ENCODE results near the gene MYEOV.

DNA sequence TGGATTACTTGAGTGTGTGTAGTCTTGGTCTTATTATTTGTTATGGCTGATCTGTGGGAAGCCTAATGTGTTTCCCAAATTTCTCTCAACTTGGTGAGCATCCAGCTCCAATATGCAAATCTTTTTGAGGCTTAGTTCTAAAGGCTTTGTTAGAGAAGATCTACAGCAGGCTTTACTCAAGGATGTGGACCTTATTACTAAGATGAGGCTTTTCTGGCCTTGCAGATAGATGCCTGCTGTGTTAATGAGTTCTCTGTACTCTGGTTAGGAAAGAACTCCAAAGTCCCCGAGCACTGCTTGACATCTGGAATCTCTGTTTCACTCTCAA lies 24.1 kb downstream of the MYEOV start:
- TF ChIP-seq CREB1 (CRISPR knock-in tag; IDR thresholded peaks at IDR 0.05; ENCODE audit: low read depth) (no peak), EZH2 (IDR thresholded peaks at IDR 0.05; ENCODE audit: low read depth, unreplicated experiment) (no peak), EZH2phosphoT487 (IDR thresholded peaks at IDR 0.05; ENCODE audit: unreplicated experiment) (no peak), POLR2AphosphoS5 (IDR thresholded peaks at IDR 0.05; ENCODE audit: low read depth) (no peak), STAT1 (IDR thresholded peaks at IDR 0.05; ENCODE audit: unreplicated experiment) (no peak), JUNB (IDR thresholded peaks at IDR 0.05; ENCODE audit: unreplicated experiment) (no peak), ZNF331 (CRISPR knock-in tag; IDR thresholded peaks at IDR 0.05; ENCODE audit: low read depth) (no peak)
- TF ChIP-seq, protein P1, sequence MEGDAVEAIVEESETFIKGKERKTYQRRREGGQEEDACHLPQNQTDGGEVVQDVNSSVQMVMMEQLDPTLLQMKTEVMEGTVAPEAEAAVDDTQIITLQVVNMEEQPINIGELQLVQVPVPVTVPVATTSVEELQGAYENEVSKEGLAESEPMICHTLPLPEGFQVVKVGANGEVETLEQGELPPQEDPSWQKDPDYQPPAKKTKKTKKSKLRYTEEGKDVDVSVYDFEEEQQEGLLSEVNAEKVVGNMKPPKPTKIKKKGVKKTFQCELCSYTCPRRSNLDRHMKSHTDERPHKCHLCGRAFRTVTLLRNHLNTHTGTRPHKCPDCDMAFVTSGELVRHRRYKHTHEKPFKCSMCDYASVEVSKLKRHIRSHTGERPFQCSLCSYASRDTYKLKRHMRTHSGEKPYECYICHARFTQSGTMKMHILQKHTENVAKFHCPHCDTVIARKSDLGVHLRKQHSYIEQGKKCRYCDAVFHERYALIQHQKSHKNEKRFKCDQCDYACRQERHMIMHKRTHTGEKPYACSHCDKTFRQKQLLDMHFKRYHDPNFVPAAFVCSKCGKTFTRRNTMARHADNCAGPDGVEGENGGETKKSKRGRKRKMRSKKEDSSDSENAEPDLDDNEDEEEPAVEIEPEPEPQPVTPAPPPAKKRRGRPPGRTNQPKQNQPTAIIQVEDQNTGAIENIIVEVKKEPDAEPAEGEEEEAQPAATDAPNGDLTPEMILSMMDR (conservative IDR thresholded peaks at IDR 0.05; ENCODE audit: low read depth in 2 of 2): no peak
- TF ChIP-seq, protein P2, sequence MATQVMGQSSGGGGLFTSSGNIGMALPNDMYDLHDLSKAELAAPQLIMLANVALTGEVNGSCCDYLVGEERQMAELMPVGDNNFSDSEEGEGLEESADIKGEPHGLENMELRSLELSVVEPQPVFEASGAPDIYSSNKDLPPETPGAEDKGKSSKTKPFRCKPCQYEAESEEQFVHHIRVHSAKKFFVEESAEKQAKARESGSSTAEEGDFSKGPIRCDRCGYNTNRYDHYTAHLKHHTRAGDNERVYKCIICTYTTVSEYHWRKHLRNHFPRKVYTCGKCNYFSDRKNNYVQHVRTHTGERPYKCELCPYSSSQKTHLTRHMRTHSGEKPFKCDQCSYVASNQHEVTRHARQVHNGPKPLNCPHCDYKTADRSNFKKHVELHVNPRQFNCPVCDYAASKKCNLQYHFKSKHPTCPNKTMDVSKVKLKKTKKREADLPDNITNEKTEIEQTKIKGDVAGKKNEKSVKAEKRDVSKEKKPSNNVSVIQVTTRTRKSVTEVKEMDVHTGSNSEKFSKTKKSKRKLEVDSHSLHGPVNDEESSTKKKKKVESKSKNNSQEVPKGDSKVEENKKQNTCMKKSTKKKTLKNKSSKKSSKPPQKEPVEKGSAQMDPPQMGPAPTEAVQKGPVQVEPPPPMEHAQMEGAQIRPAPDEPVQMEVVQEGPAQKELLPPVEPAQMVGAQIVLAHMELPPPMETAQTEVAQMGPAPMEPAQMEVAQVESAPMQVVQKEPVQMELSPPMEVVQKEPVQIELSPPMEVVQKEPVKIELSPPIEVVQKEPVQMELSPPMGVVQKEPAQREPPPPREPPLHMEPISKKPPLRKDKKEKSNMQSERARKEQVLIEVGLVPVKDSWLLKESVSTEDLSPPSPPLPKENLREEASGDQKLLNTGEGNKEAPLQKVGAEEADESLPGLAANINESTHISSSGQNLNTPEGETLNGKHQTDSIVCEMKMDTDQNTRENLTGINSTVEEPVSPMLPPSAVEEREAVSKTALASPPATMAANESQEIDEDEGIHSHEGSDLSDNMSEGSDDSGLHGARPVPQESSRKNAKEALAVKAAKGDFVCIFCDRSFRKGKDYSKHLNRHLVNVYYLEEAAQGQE (IDR thresholded peaks at IDR 0.05; ENCODE audit: unreplicated experiment): no peak
- TF ChIP-seq, protein P3, sequence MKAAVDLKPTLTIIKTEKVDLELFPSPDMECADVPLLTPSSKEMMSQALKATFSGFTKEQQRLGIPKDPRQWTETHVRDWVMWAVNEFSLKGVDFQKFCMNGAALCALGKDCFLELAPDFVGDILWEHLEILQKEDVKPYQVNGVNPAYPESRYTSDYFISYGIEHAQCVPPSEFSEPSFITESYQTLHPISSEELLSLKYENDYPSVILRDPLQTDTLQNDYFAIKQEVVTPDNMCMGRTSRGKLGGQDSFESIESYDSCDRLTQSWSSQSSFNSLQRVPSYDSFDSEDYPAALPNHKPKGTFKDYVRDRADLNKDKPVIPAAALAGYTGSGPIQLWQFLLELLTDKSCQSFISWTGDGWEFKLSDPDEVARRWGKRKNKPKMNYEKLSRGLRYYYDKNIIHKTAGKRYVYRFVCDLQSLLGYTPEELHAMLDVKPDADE (IDR thresholded peaks at IDR 0.05): no peak
